Astrocyte of the cerebellum (primary cell): Measurements from ENCODE around the gene NOL3.

ENCODE experiments used
- DNase-seq: peaks from one replicate; pipeline ENCODE4 v3.0.0-alpha.2; 2011; ENCODE audit warnings: low read depth
- H3K4me3 ChIP-seq: 2 replicates; pipeline ENCODE4 v1.5.1; 2011; ENCODE audit warnings: mild to moderate bottlenecking, low read depth, low read length, moderate library complexity
- in situ Hi-C: cut with HindIII; loops from 2 replicates; pipeline ENCODE4 v1.10.0; 2017; ENCODE audit warnings: low sequenced_read_pairs
- TF ChIP-seq, protein P1 (sequence below): IDR thresholded peaks from 2 replicates; pipeline ENCODE4 v1.5.1; 2012; ENCODE audit warnings: low read length, low read depth, moderate library complexity, mild to moderate bottlenecking; ENCODE audit errors: missing control alignments

NOL3 gene

GRCh38 chr16:67223992-67224391 lies 53.7 kb downstream of the NOL3 start:
- no peak overlapping the region for H3K4me3 ChIP-seq
- TF ChIP-seq, protein P1, sequence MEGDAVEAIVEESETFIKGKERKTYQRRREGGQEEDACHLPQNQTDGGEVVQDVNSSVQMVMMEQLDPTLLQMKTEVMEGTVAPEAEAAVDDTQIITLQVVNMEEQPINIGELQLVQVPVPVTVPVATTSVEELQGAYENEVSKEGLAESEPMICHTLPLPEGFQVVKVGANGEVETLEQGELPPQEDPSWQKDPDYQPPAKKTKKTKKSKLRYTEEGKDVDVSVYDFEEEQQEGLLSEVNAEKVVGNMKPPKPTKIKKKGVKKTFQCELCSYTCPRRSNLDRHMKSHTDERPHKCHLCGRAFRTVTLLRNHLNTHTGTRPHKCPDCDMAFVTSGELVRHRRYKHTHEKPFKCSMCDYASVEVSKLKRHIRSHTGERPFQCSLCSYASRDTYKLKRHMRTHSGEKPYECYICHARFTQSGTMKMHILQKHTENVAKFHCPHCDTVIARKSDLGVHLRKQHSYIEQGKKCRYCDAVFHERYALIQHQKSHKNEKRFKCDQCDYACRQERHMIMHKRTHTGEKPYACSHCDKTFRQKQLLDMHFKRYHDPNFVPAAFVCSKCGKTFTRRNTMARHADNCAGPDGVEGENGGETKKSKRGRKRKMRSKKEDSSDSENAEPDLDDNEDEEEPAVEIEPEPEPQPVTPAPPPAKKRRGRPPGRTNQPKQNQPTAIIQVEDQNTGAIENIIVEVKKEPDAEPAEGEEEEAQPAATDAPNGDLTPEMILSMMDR = no peak
- in situ Hi-C loops = no loop called here
- DNase-seq = no peak
